ENCODE measurements around the gene AGBL4.

Gene AGBL4

DNA sequence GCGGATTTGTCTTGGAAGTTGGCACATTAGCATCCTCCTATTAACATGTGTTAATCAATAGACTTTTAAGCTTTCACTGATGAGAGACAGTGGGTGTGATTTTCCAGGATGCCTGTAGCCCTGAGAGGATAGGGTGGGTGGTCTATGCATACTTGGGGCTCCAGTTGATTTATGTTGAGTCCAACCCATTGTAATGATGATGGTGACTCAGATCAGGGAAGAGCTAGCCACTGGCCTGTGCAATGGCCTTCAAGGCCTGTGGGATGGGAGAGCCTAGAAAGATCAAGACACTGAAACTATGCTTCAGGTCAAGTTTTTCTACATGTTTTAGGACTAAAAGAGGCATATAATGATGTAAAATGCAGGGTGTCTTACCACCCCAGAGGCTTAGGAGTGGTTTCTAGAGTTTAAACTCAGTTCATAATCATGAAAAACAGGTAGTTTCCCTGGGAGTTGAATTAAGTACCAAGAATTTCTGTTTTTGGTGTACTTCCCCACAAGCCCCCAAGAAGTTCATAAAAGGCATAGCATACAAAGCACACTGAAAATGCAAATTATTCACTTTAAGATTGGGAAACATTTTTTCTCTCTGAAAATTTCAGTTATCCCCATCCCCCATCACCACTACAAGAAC is 1267.0 kb downstream of the AGBL4 start:
- no peak for DNase-seq

DNA sequence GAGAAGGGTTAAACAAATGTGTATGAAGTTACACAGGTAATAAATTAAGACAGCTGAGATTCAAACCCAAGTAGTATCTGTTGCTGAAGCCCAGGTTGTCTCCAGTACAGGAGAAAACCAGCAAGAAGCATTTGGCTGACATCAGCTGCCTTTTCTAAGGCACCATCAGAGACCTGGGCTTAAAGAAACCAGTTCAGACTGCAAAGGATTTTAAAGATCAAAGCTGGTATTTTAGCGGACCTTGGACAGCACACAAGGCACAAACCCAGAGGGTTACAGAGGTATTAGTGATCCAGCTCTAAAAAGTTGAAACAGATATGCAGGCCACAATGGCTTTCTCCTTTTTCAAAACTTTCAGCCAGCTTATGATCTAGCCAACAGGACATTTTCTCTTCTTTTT is 1270.5 kb downstream of the AGBL4 start:
- no peak for DNase-seq

DNA sequence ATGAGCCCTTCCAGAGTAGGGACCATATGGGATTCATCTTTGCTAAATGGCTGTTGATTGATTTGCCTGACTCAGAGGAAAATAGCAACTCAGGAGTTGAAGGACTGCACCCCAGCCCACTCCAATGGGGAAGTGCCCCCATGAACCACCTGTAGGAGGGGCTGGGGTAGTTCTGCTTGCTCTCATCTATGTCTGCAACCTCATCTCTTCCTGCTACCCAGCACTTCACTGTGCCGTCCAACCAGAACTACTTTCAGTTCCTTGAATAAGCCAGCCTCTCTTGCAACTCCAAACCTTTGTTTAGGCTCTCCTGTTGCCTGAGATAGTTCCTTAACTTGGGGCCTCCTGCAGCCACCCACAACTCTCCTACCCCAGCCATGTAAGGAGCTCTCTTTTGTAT is 1273.6 kb downstream of the AGBL4 start:
- DNase-seq = no peak

GRCh38 chr1:48749068-48749467 is 1274.7 kb downstream of the AGBL4 start:
- DNase-seq = no peak

DNA sequence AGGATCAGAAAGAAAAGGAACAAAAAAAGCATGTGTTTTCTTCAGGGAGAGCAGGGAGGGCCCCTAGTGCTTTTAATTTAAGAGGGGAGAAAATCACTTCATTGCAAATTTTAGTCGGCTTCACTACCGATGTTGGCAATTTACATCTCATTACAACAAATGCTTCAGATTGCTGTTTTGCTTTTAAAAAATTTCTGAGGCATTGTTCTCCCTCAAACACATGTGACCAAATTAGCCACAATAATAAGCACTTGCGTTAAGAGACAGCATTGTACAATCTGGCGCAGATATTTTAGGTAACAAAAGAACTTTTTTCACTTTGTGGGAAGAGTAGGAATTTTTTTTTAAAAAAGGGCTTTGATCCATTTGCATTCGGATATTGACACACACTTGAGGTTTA is 1276.8 kb downstream of the AGBL4 start:
- no peak for DNase-seq

- no peak for DNase-seq
These were observed 1279.7 kb downstream of the AGBL4 start for GRCh38 chr1:48744032-48744431.

- no peak for DNase-seq
These were observed 1280.3 kb downstream of the AGBL4 start for GRCh38 chr1:48743480-48743879.

DNA sequence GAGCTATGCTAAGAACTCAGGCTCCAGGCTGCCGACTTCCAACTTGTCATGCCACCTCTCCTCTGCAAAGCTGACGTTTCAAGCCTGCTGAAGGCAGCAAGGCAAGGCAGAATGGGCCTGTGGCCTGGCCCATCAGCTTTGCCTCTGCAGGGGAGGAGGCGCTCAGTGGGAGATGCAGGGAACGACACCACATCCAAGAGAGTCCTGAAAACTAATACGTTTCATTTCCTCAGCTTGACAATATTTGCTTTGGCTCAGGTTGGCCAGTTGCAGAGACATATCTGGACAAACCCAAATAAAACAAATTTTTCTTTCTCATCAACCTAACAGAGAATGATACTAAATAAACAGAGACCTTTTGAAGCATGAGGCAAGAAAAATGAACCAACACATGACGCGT is 1282.4 kb downstream of the AGBL4 start:
- no peak for DNase-seq

GRCh38 chr1:48740621-48741020 is 1283.1 kb downstream of the AGBL4 start:
- DNase-seq = no peak

GRCh38 chr1:48739091-48739490 is 1284.7 kb downstream of the AGBL4 start:
- DNase-seq = no peak

- no peak for DNase-seq
These were observed 1285.4 kb downstream of the AGBL4 start for GRCh38 chr1:48738356-48738755.

GRCh38 chr1:48735796-48736195 is 1288.0 kb downstream of the AGBL4 start:
- no peak for DNase-seq

GRCh38 chr1:48730164-48730910 is 1293.4 kb downstream of the AGBL4 start:
- DNase-seq = no peak

- no peak for DNase-seq
These were observed 1295.2 kb downstream of the AGBL4 start for GRCh38 chr1:48728584-48728983.

GRCh38 chr1:48726557-48727215 is 1297.1 kb downstream of the AGBL4 start:
- no peak for DNase-seq

DNA sequence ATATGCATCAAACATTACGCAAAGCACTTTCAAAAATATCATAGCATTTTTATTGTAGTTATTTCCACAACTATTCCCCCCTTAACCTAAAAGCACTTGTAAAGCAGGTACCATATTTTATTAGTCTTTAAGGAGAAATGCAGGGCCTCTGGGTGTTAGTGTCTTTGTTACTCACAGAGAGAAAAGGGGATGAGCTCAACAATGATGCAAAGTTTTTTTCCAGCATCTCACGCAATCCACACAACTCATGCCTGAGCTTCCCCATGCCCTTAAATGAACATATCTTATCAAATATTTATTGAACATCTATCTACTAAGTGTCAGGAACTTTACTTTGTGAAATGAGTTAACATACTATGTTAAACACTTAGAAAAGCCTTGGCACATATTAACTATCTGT is 1297.6 kb downstream of the AGBL4 start:
- no peak for DNase-seq

DNA sequence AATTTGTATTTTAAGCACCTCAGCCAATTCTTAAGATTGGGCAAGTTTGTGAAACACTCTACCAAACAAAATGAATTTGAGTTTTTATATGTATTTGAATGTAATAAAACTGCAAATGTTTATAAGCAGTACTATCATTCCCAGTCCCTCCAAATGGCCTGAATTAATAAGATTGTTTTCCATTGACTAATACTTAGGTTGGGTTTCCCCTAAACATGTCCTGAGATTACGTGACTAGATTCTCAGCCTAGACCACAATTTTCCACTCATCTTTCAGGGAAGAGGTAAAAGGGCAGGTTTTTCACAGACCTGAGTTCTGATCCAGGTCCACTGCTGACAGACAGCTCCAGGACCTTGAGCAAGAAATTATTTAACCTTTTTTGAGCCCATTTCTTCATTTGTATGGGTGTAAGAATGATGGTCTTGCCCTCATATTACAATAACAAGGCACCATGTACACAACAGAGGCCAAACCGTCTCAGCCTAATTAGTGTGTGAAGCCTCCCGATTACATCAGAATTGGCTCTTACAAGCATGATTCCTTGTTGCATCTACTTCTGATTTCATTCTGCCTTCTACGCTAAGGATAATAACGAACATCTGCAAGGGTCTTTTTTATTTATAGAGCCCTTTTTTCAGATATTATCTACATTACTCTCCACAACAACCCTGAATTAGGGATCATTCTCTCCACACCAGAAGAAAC is 1298.3 kb downstream of the AGBL4 start:
- DNase-seq = no peak

GRCh38 chr1:48720929-48721328 is 1302.8 kb downstream of the AGBL4 start:
- DNase-seq = no peak

GRCh38 chr1:48718705-48719104 is 1305.0 kb downstream of the AGBL4 start:
- DNase-seq = no peak

DNA sequence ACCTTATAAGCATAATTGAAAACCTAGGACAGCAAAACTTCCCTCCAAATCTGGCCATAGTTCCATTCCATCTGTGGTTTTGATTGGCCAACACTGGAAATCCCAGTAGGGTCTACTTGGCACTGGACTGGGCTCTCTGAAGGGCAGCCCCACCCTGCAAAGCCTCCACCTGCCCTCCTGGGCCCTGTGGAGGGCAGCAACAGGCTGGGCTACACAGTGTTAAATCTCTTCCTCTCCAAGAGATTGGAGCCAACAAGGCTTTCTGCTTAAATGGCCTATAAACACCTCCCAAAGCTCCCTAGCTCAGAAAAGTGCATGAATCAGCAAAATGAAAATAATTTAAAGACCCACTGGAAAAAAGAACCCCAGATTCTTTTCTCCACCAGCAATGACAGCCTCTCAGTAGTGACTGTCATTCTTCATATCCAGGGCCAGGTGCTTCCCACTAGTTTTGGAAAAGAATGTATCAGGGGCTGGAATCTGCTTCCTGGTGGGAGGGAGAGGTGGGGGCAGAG is 1305.6 kb downstream of the AGBL4 start:
- no peak for DNase-seq

- DNase-seq = no peak
These were observed 1306.7 kb downstream of the AGBL4 start for GRCh38 chr1:48717082-48717481.

GRCh38 chr1:48715921-48716320 is 1307.8 kb downstream of the AGBL4 start:
- DNase-seq = no peak

DNA sequence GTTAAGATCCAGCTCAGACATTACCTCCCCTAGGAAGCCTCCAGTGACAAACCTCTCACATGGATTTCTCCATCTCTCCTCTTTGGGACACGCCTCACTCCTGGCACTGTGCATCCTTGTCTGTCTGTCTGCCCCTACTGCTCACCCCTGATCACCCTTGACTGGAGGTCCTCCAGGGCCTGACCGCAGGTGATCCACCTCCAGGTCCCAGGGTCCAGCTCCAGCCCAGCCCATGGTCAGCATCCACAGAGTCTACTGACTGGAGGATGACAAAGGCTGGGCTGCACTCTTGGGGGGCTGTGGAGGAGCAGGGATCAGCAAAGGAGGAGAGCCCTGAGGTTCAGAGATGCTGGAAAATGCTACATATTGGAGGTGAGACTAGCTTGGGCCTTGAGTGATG is 1312.8 kb downstream of the AGBL4 start:
- no peak for DNase-seq

Measured in stimulated activated naive CD4-positive, alpha-beta T cell (primary cell).